GM13977 (cell line): ENCODE data around the gene BDH1.
"Not testable (repeated sequence)": the region's sequence is repeated elsewhere in the genome, so short reads cannot be mapped to it uniquely, and the experiment has no call there.

ENCODE experiments used
- DNase-seq: peaks from one replicate; pipeline ENCODE4 v3.0.0; 2012; ENCODE audit warnings: low spot score
- CTCF ChIP-seq: IDR thresholded peaks from 2 replicates; pipeline ENCODE4 v1.5.1; 2012; ENCODE audit warnings: mild to moderate bottlenecking, control low read depth; ENCODE audit not compliant: insufficient read depth; ENCODE audit errors: extremely low read depth, missing control alignments
- in situ Hi-C: fragments of 300-500 bp; cut with MboI; formaldehyde crosslinking; loops from one replicate; pipeline ENCODE4 v1.12.0; 2022; ENCODE audit warnings: low sequenced_read_pairs, low pct_unique_long_range_greater_than_20kb, mixed read lengths, inconsistent platforms; ENCODE audit not compliant: unreplicated experiment

Gene BDH1

GRCh38 chr3:197478746-197479668, 76.8 kb downstream of the BDH1 start:
- TF ChIP-seq CTCF = no peak
- in situ Hi-C loops = no loop called here
- no peak for DNase-seq

DNA sequence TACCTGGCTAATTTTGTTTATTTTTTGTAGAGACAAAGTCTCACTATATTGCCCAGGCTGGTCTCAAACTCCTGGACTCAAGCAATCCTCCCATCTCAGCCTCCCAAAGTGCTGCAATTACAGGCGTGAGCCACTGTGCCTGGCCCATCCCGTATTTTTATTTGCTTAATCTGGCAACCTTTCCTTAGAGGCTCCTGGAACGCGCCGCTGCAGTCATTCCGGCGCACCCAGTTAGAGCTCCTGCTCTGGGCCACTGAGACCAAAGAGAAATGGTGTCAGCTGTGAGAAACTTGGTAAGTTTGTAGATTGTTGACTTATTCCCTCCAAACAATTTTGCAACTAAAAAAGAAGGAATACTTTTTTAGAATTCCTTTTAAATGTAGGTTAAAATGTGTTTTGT, 78.0 kb downstream of the BDH1 start:
- DNase-seq, in situ Hi-C loops: not testable (repeated sequence)

GRCh38 chr3:197475997-197476525, 79.7 kb downstream of the BDH1 start:
- in situ Hi-C loops = no loop called here
- DNase-seq = no peak
- no peak for TF ChIP-seq CTCF

DNA sequence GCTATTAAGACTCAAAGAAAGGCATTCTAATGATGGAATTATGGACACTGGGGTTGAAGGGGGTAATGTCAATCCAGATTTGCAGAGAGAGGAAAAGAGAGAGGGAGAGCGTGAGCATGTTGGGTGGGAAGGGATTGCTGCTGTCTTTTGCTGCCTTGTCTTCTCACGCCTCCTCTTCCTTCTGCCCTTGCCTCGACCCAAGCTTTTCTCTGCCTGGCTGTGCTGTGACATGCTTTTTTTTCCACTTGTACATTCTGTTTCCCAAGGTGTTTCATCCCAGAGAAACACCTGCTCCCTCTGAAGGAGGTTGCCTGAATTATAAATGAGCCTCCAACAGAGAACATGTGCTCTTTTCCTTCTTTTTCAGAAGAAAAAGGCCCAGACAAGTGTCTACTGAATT, 80.3 kb downstream of the BDH1 start:
- in situ Hi-C loops = no loop called here
- DNase-seq = no peak
- no peak for TF ChIP-seq CTCF

DNA sequence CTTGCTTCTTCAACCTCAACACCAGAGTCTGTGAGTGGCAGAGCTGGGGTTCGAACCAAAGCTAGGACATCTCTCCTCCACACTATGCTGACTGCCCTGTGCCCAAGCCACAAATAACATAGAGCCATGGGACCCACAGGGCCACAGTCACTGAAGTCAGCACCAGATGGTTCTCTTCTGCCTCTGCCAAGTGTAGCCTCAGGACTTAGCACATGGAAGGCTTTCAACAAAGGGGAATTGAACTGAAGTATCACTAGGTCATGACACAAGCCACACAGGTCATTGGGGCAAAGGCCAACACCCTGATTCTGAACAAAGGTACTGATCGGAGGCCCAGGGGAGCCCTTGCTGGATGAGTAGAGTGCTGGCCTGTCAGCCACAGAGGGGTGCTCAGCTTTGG, 83.6 kb downstream of the BDH1 start:
- TF ChIP-seq CTCF = no peak
- in situ Hi-C loops = no loop called here
- no peak for DNase-seq

GRCh38 chr3:197471221-197472010, 84.4 kb downstream of the BDH1 start:
- TF ChIP-seq CTCF = no peak
- in situ Hi-C loops = no loop called here
- no peak for DNase-seq
